ENCODE measurements around the gene IFIT1.
A peak's percentile ranks its signal among the peaks of the same experiment; 100 is the strongest.
"Not testable (repeated sequence)": the region's sequence is repeated elsewhere in the genome, so short reads cannot be mapped to it uniquely, and the experiment has no call there.

Gene IFIT1

GRCh38 chr10:89398003-89398749 lies 5.8 kb downstream of the IFIT1 start:
- no peak for DNase-seq (ENCODE audit: low read depth in 2 of 2)

DNA sequence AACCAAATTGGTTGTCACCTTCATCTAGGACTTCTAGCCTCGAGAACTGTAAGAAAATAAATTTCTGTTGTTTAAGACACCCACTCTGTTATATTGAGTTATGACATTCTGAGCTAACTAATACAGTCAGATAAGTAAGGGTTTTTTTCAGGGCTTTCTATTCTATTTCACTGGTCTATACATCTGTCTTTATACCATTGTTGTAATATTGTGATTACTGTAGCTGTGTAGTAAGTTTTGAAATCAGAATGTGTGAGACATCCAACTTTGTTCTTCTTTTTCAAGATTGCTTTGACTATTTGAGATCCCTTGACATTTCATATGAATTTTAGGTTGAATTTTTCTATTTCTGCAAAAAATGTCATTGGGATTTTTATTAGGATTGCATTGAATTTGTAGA lies 7.5 kb downstream of the IFIT1 start:
- no peak for DNase-seq (ENCODE audit: low read depth in 2 of 2)

- no peak for DNase-seq (ENCODE audit: low read depth in 2 of 2)
These were observed 10.6 kb downstream of the IFIT1 start for GRCh38 chr10:89403043-89403442.

DNA sequence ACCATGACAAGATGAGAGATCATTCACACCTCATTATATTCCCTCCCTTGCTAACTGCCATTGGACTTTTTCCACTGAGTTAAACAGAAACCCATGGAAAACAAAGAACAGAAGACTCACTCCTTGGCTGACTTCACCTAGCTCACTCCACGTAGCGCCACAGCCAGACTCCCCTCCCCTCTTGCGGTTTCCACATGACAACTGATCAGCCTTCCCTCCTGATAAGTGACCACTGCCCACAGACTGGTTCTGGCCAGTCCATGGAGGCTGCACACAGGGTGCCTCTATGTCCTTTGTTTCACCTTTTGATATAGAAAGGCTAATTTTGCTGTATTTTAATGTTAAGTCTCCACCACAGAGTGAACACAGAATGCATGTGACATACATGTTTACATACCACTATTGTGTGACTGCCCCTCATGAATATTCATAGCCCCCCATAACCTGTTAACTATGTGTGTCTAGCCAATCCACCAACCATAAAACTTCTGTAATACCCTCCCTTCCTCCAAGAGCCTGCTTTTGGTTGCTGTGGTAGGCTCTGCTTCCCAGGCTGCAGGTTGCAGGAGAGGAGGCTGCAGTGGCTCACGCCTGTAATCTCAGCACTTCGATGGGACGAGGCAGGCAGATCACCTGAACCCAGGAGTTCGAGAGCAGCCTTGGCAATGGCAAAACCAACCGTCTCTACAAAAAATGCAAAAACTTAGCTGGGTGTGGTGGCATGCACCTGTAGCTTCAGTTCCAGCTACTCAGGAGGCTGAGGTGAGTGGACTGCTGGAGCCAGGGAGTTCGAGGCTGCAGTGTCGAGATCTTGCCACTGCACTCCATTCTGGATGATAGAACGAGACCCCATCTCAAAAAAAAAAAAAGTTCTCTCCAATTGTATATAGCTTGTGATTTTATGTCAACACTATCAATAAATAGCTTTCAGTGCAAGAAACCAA lies 12.0 kb downstream of the IFIT1 start:
- no peak for DNase-seq (ENCODE audit: low read depth in 2 of 2)

GRCh38 chr10:89406178-89406577 lies 13.8 kb downstream of the IFIT1 start:
- DNase-seq (ENCODE audit: low read depth in 2 of 2), result not testable (repeated sequence)

GRCh38 chr10:89407792-89408191 lies 15.4 kb downstream of the IFIT1 start:
- not testable (repeated sequence) for DNase-seq (ENCODE audit: low read depth in 2 of 2)

GRCh38 chr10:89409282-89409681 lies 16.9 kb downstream of the IFIT1 start:
- DNase-seq (ENCODE audit: low read depth in 2 of 2), result not testable (repeated sequence)

- not testable (repeated sequence) for DNase-seq (ENCODE audit: low read depth in 2 of 2)
These were observed 18.1 kb downstream of the IFIT1 start for GRCh38 chr10:89410551-89410950.

DNA sequence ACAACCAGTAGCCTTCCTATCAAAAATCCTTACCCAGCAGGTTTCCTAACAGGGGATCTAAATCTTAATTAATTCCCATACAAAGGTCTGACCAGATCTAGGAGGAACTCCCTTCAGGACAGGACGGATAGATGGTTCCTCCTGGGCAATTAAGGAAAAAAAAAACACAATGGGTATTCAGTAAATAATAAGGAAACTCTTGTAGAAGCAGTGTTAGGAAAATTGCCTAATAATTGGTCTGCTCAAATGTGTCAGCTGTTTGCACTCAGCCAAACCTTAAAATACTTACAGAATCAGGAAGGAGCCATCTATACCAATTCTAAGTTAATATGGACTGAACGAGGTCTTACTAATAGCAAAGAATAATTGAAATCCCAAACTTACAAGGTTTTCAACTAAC lies 18.7 kb downstream of the IFIT1 start:
- not testable (repeated sequence) for DNase-seq (ENCODE audit: low read depth in 2 of 2)

DNA sequence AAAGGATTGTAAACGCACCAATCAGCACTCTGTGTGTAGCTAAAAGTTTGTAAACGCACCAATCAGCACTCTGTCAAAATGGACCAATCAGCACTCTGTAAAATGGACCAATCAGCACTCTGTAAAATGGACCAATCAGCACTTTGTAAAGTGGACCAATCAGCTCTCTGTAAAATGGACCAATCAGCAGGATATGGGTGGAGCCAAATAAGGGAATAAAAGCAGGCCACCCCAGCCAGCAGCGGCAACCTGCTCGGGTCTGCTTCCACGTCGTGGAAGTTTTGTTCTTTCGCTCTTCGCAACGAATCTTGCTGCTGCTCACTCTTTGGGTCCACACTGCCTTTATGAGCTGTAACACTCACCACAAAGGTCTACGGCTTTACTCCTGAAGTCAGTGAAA lies 19.9 kb downstream of the IFIT1 start:
- peak; percentile 7 to 10 for DNase-seq (ENCODE audit: low read depth in 2 of 2)

DNA sequence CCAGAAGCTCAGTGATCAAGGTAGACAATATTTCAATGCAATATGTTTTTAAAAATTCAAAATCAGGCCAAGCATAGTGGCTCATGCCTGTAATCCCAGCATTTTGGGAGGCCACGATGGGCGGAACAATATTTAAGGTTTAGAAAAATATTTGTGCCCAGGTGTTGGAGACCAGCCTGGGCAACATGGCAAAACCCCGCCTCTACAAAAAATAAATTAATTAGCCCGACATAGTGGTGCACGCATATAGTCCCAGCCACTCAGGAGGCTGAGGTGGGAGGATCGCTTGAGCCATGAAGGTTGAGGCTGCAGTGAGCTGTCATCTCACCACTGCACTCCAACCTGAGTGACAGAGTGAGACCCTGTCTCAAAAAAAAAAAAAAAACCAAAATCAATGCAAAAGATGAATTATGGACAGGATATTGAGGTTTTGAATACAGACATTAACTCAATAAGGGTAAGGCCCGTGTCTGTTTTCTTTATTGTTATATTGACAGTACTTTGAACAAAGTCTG lies 21.0 kb downstream of the IFIT1 start:
- DNase-seq (ENCODE audit: low read depth in 2 of 2), result no peak

DNA sequence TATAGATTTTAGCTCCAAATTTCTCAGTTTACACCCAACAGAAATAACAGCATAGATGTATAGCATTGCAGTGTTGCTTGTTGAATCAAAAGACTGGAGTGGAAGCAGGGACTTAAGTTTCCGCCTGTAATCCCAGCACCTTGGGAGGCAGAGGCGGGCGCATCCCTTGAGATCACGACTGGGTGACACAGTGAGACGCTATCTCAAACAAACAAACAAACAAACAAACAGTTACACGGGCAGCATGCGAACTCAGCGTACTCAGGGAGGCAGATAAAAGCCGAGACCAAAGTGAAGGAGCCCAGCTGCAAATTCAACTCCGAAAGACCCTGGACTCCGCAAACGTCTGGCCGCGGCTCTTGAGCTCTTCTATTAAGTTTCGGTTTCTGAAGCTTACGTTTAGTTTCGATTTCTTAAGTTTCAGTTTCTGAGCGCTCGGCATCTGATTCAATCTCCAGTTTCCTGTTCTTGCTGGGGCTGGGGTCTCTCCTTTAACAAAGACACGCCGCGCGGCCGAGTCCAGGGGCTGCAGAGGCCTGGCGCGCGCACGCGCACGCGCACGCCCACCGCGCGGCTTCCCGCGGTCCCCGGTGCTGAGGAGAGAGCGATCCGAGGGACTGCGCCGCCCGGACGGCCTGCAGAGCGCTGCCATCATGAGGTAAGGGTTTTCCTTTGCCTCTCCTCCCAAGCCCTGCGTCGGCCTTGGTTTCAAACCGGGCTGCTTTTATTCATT lies 21.9 kb downstream of the IFIT1 start, which contains the start of gene IFIT5:
Gene IFIT5 (plus strand): TSS at position 423 of the 733 bp plus-strand sequence. CDS start 231 bp downstream, at position 654.
- peak; percentile 24 to 35 for DNase-seq (ENCODE audit: low read depth in 2 of 2)

DNA sequence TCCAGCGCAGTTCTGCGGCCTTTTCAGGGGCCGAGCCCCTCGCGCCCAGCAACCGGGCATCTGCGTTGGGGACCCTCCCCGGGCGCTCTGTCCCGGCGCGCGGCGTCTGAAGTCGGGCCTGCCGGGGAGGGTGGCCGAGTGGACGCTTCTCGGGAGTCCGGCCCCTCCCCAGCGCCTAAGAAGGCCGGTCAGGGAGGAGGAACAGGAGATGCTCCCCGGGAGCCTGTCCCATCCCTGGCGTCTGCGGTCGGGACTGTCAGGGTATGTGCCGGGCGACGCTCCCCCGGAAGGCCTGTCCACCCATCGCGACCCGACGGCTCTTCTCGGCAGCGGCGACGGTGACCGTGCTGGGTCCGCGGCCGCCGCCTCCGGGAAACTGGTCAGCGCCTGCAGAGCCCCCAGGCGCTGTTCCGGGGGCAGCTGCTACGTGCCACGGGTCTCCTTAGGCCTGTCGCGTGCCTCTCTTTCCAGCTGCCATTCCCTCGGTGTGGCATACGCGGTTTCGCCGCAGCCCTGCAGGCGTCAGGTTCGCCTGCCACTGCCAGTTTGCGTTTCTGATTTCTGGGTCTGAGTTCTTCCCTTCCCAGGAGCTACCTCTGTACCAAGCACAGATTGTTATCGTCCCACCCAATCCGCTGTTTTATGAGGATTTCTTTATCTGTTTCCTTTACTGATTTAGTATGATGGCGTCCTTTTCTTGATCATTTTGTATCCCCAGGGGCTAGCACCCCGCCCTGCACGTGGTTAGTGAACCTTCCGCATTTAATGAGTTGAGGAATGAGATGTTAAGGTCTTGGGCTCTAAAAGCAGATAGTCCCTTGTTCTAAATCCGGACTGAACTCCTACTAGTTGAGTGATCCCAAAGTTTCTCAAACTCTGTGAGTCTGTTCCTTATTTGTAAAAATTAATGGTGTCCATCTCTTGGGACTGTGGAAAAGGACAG lies 22.7 kb downstream of the IFIT1 start:
- no peak for DNase-seq (ENCODE audit: low read depth in 2 of 2)

- DNase-seq (ENCODE audit: low read depth in 2 of 2), result no peak
These were observed 24.0 kb downstream of the IFIT1 start for GRCh38 chr10:89416465-89416864.

- DNase-seq (ENCODE audit: low read depth in 2 of 2), result no peak
These were observed 27.1 kb downstream of the IFIT1 start for GRCh38 chr10:89419548-89419947.

GRCh38 chr10:89421018-89421476 lies 28.6 kb downstream of the IFIT1 start:
- DNase-seq (ENCODE audit: low read depth in 2 of 2), result no peak

- no peak for DNase-seq (ENCODE audit: low read depth in 2 of 2)
These were observed 32.6 kb downstream of the IFIT1 start for GRCh38 chr10:89425000-89425399.

- DNase-seq (ENCODE audit: low read depth in 2 of 2), result no peak
These were observed 33.9 kb downstream of the IFIT1 start for GRCh38 chr10:89426230-89426868.

GRCh38 chr10:89427629-89428028 lies 35.2 kb downstream of the IFIT1 start:
- DNase-seq (ENCODE audit: low read depth in 2 of 2), result no peak

DNA sequence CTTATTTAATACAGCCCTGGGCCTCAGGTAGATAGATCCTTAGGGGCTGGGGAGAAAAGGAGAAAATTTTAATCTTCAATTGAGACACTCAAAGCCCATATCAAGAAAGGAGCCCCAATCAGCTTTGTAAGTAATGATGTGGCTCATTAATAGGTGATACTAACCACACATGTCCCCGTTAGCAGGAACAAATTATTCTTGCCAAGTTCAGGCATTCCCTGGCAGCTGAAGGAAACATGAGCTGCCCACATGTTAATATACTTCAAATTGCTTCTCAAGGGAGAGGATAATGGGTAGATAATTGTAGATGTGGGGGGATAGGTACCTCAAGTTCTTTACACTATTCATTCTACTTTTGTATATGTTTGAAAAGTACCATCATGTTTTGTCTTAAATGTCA lies 36.5 kb downstream of the IFIT1 start:
- DNase-seq (ENCODE audit: low read depth in 2 of 2), result no peak

All from stimulated activated CD4-positive, alpha-beta T cell treated with anti-CD3 and anti-CD28 coated beads, Interleukin-15, amount 100 ng/mL, for 48 hours (primary cell).